PC-9 (cell line): Measurements from ENCODE around the gene COPA. TPM values are rescaled to one million over a fixed set of nuclear protein-coding genes. Genes with fewer than 3 reads are reported as not detected.

Experiments used
- BruUV-seq: library from RNA; stranded (reverse); fragments of 400-500 nt; replicated peaks from 2 replicates; lab custom pipeline; 2021; lab: Mats Ljungman, UMichigan
- CTCF ChIA-PET: fragments of 300-600 bp; sonication (Branson Sonifier 250); formaldehyde crosslinking; loops from one replicate; lab custom pipeline; 2022; ENCODE audit warnings: antibody characterized with exemption; lab: Charles Lee
- POLR2A ChIA-PET: fragments of 300-600 bp; sonication (Branson Sonifier 250); formaldehyde crosslinking; loops from one replicate; lab custom pipeline; 2022; ENCODE audit warnings: antibody characterized with exemption; ENCODE audit not compliant: unreplicated experiment; lab: Charles Lee
- DNase-seq, 2 experiments: peaks; one replicate each; pipeline versions ENCODE4 v3.0.0 to v3.0.0-alpha.2; 2015 to 2022; ENCODE audit warnings: mixed read lengths in 1 of 2
- H2AFZ ChIP-seq: fragments of 200-600 bp; sonication (generic); 2 replicates; pipeline ENCODE4 v1.8.1; 2017; ENCODE audit warnings: antibody characterized with exemption
- H3F3A ChIP-seq: fragments of 200-600 bp; sonication (generic); 2 replicates; pipeline ENCODE4 v1.8.1; 2017; ENCODE audit warnings: antibody characterized with exemption, mild to moderate bottlenecking, low read depth; ENCODE audit not compliant: insufficient read depth
- H3K27ac ChIP-seq: fragments of 200-600 bp; sonication (generic); 2 replicates; pipeline ENCODE4 v1.6.1; 2016; ENCODE audit warnings: mixed run types
- H3K27me3 ChIP-seq: fragments of 200-600 bp; sonication (generic); 2 replicates; pipeline ENCODE4 v1.6.1; 2016; ENCODE audit warnings: low read depth, mixed run types; ENCODE audit not compliant: insufficient read depth
- H3K36me3 ChIP-seq: fragments of 200-600 bp; sonication (generic); 2 replicates; pipeline ENCODE4 v1.6.1; 2016; ENCODE audit warnings: low read depth, mixed run types
- H3K4me1 ChIP-seq: fragments of 200-600 bp; sonication (generic); replicated peaks from 2 replicates; pipeline ENCODE4 v1.6.1; 2016; ENCODE audit warnings: mixed run types; ENCODE audit not compliant: insufficient read depth
- H3K4me2 ChIP-seq: fragments of 200-600 bp; sonication (generic); 2 replicates; pipeline ENCODE4 v1.6.1; 2017; ENCODE audit warnings: mixed run types
- H3K4me3 ChIP-seq: fragments of 200-600 bp; sonication (generic); 2 replicates; pipeline ENCODE4 v1.6.1; 2016; ENCODE audit warnings: mixed run types
- H3K79me2 ChIP-seq: fragments of 200-600 bp; sonication (generic); 2 replicates; pipeline ENCODE4 v1.6.1; 2017; ENCODE audit warnings: low read depth, mixed run types
- H3K9me2 ChIP-seq: fragments of 200-600 bp; sonication (generic); 2 replicates; pipeline ENCODE4 v1.8.1; 2017; ENCODE audit warnings: mild to moderate bottlenecking; ENCODE audit not compliant: insufficient read depth
- H3K9me3 ChIP-seq: fragments of 200-600 bp; sonication (generic); 2 replicates; pipeline ENCODE4 v1.8.1; 2016; ENCODE audit warnings: low read depth; ENCODE audit not compliant: insufficient read depth
- H4K20me1 ChIP-seq: fragments of 200-600 bp; sonication (generic); 2 replicates; pipeline ENCODE4 v1.8.1; 2017; ENCODE audit not compliant: insufficient read depth
- EZH2 ChIP-seq: fragments of 200-600 bp; sonication (generic); IDR thresholded peaks from 2 replicates; pipeline ENCODE4 v1.8.0; 2017; ENCODE audit warnings: antibody characterized with exemption, low read depth
- intact Hi-C: fragments of 100-400 bp; cut with micrococcal nuclease; formaldehyde crosslinking; loops from one replicate; pipeline ENCODE4 v1.10.0; 2022; ENCODE audit not compliant: unreplicated experiment
- total RNA-seq: library from RNA; stranded (reverse); gene quantifications from 2 replicates; pipeline ENCODE4 v1.2.3, GENCODE V29; 2021
- TF ChIP-seq, protein P1 (sequence below): fragments of 200-600 bp; sonication (generic); conservative IDR thresholded peaks from 2 replicates; pipeline ENCODE4 v1.6.1; 2017; ENCODE audit warnings: mixed run types, antibody characterized with exemption, mild to moderate bottlenecking, moderate library complexity

The COPA gene
- total RNA-seq, 1 experiment from 2014 or later, result 147 TPM

- H4K20me1 ChIP-seq, result no peaks in the 10 kb centered on the region
- H3K36me3 ChIP-seq, result 0 out of 2 replicates have a peak, but pooled peaks cover 1% of the 10 kb centered on the region
- no peaks in the 10 kb centered on the region for H3K79me2 ChIP-seq
- H3K4me2 ChIP-seq, result no peak overlapping the region
- ChIA-PET CTCF (no interaction called here), POLR2A (no interaction called here)
- no peak overlapping the region for H3K4me3 ChIP-seq
- no peak for TF ChIP-seq EZH2
- TF ChIP-seq, protein P1, sequence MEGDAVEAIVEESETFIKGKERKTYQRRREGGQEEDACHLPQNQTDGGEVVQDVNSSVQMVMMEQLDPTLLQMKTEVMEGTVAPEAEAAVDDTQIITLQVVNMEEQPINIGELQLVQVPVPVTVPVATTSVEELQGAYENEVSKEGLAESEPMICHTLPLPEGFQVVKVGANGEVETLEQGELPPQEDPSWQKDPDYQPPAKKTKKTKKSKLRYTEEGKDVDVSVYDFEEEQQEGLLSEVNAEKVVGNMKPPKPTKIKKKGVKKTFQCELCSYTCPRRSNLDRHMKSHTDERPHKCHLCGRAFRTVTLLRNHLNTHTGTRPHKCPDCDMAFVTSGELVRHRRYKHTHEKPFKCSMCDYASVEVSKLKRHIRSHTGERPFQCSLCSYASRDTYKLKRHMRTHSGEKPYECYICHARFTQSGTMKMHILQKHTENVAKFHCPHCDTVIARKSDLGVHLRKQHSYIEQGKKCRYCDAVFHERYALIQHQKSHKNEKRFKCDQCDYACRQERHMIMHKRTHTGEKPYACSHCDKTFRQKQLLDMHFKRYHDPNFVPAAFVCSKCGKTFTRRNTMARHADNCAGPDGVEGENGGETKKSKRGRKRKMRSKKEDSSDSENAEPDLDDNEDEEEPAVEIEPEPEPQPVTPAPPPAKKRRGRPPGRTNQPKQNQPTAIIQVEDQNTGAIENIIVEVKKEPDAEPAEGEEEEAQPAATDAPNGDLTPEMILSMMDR, result no peak
- no peak overlapping the region for H3K27ac ChIP-seq
- H3K9me2 ChIP-seq, result no peaks in the 10 kb centered on the region
- DNase-seq, result peak in 1 of 2 experiments; percentile 11
- H3F3A ChIP-seq, result no peaks in the 10 kb centered on the region
- no peaks in the 10 kb centered on the region for H3K9me3 ChIP-seq
- intact Hi-C loops, result no loop called here
- BruUV-seq, result no TSS peak
- H3K27me3 ChIP-seq, result no peaks in the 10 kb centered on the region
- no peak overlapping the region for H2AFZ ChIP-seq
- no peaks in the 10 kb centered on the region for H3K4me1 ChIP-seq
Measured at GRCh38 chr1:160360227-160360695, 17.2 kb upstream of the COPA start.

DNA sequence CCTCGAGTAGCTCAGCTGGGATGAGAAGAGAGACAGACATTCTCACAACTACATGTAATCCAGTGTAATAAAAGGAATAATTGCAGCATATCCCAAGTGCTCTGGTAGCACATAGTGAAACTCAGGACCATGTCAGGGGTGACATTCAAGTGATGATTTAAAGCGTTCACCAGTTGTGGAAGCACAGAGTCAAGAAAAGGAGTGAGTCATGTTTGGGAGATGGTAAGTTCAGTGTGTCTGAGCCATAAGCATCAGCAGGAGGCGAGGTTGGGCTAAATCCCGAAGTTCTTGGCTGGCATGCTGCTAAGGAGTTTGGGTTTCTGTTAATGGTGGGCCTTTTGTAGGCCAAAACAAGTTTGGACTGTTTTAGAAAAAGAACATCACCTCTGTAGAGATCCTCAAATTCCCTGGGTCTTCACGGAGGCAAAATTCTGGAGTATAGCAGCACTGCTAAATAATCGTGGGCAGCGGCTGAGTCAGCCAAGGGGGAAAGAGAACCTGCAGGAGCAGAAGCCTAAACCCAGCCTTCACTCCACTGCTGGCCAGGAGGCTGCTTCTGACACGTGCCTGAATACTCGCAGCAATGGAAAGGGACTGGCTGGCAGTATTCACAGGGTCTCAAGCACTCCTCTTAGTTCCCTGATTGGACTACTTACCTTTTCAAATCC, 16.6 kb upstream of the COPA start:
- Histone ChIP-seq H3K4me2 (no peak overlapping the region), H3K9me2 (no peaks in the 10 kb centered on the region), H3K9me3 (no peaks in the 10 kb centered on the region), H2AFZ (no peak overlapping the region), H3K79me2 (no peaks in the 10 kb centered on the region), H3F3A (no peaks in the 10 kb centered on the region), H3K27ac (no peak overlapping the region), H4K20me1 (no peaks in the 10 kb centered on the region), H3K36me3 (0 out of 2 replicates have a peak, but pooled peaks cover 7% of the 10 kb centered on the region), H3K4me3 (no peak overlapping the region), H3K4me1 (no peaks in the 10 kb centered on the region), H3K27me3 (no peaks in the 10 kb centered on the region)
- peak in 1 of 2 experiments; percentile 28 for DNase-seq
- TF ChIP-seq, protein P1, result no peak
- no peak for TF ChIP-seq EZH2
- intact Hi-C loops, result no loop called here
- CTCF ChIA-PET, result no interaction called here
- POLR2A ChIA-PET, result no interaction called here
- no TSS peak for BruUV-seq

- Histone ChIP-seq H4K20me1 (no peaks in the 10 kb centered on the region), H3K4me2 (no peak overlapping the region), H3K79me2 (no peaks in the 10 kb centered on the region), H3K27me3 (no peaks in the 10 kb centered on the region), H2AFZ (no peak overlapping the region), H3K4me1 (no peaks in the 10 kb centered on the region), H3F3A (no peaks in the 10 kb centered on the region), H3K27ac (no peak overlapping the region), H3K9me3 (no peaks in the 10 kb centered on the region), H3K36me3 (peaks cover 8% of the 10 kb centered on the region; the same call in 1 of the 2 replicates), H3K9me2 (no peaks in the 10 kb centered on the region), H3K4me3 (no peak overlapping the region)
- ChIA-PET POLR2A (no interaction called here), CTCF (no interaction called here)
- no peak for DNase-seq
- no TSS peak for BruUV-seq
- TF ChIP-seq, protein P1, result no peak
- no peak for TF ChIP-seq EZH2
- intact Hi-C loops, result no loop called here
Measured at GRCh38 chr1:160358073-160358472, 15.0 kb upstream of the COPA start.
